Measurements from ENCODE around the gene SF3B3.
"Not testable (repeated sequence)": the region's sequence is repeated elsewhere in the genome, so short reads cannot be mapped to it uniquely, and the experiment has no call there.

The SF3B3 gene

DNA sequence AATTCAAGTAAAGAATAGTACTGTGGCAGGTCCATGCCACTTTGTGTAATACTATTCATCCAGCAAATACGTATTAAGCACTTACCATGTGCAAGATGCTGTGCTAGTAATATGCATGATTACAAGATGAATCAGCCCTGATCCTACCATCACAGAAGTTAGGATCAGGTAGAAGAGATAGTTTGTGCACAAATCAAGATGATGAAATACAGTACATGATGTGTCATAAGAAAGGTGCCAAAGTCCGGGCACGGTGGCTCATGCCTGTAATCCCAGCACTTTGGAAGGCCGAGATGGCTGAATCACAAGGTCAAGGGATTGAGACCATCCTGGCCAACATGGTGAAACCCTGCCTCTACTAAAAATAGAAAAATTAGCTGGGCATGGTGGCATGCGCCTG lies 11.2 kb upstream of the SF3B3 start:
- DNase-seq, result no peak

DNA sequence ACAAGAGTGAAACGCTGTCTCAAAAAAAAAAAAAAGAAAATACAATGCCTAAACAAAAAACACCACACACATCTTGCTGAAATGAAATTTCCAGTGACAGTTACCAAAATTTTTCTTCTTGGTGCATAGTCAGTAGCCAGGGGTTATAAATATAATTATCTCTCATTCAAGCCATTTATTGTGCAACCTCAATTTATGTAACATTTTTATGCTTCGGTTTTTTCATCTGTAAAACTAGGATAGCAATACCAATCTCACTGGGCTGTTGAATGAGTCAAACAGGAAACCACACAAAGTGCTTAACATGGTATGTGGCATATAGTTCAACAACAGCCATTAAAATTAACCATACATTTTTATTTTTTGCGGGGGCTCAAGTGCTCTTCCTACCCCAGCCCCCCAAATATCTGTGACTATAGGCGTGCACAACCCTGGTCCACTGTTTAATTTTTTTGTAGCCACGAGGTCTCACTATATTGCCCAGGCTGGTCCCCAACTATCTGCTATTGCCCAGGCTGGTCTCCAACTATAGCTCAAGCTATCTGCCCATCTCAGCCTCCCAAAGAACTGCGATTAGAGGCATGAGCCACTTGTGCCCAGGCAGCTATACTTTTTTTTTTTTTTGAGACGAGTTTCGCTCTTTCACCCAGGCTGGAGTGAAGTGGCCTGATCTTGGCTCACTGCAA lies 2.9 kb upstream of the SF3B3 start:
- no peak for DNase-seq

DNA sequence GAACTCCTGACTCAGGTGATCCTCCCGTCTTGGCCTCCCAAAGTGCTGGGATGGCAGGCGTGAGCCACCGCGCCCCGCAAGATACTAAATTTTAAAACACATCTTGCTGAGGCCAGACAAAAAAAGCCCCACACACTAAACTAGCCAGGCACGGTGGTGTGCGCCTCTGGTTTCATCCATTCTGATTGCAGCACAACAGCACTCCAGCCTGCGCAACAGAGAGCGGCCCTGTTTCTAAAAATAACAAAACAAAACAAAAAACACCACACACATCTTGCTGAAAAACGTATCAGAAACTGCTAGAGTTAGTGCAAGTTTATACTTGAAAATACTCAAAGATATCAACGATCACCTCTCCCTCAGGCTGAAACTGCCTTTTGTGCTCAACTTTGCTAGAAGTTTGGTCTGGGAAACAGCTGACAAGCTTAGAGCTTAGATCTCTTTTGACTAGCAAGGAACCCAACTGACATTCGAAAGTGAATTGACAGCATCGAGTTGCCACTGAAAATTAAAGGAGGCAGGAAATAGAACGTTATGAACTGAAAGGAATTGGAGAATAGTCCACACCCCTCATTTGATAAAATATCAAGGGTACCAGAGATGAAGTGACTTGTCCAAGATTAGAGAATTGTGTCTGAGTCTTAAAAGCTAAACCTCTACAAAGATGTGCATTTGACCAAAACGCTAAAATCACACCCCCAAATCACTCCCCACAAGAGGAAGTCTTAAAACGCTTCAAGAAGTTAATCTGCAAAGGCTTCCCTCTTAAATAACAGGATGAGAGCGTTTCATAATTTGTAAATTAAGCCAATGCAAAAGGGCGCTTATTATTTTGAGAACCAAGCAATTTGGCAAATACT lies 1.2 kb upstream of the SF3B3 start:
- no peak for DNase-seq

- peak; percentile 92 for DNase-seq
Measured at GRCh38 chr16:70523076-70523742, 407 bp upstream of the SF3B3 start, which contains the start of gene COG4. Gene COG4, minus strand, starts transcription at chr16:70523554. Its CDS starts 11 bp downstream, at chr16:70523543.

GRCh38 chr16:70524399-70524825 lies 796 bp downstream of the SF3B3 start:
- peak; percentile 64 for DNase-seq

- DNase-seq, result no peak
Measured at GRCh38 chr16:70526403-70526802, 2.8 kb downstream of the SF3B3 start.

DNA sequence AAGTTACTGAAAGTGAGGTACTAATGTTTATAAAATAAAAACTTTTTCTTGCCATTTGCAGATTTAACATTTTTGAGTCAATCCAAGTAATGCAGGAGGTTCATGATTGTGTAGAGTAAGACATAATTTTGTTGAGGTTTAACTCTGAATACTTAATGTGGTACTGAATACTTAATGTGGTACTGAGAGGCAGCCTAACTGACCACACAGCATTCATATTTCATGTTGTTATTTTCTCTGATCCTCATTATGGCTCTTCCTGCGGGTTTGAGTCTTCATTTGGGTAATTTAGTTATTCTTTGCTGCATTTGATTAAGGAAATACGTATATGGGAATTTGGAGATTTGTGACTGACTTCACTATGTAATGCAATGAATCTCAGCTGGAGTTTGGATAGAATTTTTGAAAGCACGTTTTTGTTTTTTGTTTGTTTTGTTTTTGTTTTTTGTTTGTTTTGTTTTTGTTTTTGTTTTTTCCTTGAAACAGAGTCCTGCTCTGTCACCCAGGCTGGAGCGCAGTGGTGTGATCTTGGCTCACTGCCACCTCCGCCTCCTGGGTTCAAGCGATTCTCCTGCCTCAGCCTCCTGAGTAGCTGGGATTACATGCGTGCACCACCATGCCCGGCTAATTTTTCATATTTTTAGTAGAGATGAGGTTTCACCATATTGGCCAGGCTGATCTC lies 3.8 kb downstream of the SF3B3 start:
- DNase-seq, result no peak

DNA sequence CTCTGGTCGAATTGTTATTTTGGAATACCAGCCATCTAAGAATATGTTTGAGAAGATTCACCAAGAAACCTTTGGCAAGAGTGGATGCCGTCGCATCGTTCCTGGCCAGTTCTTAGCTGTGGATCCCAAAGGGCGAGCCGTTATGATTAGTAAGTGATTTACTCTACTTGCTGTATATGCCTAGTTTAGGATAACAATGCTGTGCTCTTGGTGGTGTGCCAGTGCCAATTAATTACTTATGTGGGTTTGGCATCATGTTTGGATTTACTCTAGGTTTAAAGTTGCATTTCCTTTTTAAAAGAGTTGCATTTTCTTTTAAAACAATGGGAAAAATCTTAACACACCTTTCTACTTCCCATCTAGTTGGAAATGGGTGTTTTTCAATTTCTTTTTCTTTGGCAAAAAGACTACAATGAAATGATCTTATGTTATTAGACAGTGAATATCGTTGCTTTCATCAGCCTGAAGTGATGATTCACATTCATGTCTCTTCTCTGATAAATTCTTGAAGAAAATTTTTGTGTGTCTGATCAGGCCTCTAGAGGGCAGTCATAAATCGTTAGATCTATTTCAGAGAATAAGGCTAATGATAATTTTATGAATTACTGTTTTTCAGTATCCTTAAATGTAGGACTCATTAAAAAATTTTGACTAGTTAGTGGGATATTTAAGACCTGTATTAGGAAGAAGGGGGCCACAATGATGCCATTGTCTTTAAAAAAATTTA lies 5.6 kb downstream of the SF3B3 start:
- peak; percentile 18 for DNase-seq

GRCh38 chr16:70529954-70530353 lies 6.3 kb downstream of the SF3B3 start:
- not testable (repeated sequence) for DNase-seq

DNA sequence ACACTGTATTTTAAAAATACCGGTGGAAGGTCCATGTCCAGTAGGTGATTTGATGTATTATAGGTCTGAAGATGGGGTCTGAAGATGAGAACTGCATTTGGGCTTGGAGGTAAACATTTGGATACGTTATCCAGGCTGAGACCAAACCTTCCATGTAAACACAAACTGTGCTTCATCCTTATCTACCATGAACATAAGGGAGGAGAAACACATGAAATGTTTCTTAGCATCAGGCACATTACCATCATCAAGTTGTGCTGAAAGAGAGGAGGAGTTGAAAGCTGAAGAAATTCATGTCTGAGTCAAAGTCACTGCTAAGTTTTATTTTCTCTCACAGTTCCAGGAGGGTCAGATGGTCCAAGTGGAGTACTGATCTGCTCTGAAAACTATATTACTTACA lies 11.4 kb downstream of the SF3B3 start:
- no peak for DNase-seq

DNA sequence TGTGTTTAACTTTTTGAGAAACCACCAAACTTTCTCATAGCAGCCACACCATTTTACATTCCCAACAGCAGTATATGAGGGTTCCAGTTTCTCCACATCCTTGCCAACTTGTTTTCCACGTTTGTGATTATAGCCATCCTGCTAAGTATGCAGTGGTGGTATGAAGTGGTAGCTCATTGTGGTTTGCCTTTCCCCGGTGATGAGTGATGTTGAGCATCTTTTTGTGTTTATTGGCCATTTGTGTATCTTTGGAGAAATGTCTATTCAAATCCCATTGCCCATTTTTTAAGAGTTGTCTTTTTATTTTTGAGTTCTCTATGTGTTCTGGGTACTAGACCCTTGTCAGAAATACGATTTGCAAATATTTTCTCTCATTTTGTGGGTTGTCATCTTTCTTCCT lies 17.4 kb downstream of the SF3B3 start:
- no peak for DNase-seq

- no peak for DNase-seq
Measured at GRCh38 chr16:70544548-70544947, 20.9 kb downstream of the SF3B3 start.

GRCh38 chr16:70548936-70549335 lies 25.3 kb downstream of the SF3B3 start:
- DNase-seq, result no peak

DNA sequence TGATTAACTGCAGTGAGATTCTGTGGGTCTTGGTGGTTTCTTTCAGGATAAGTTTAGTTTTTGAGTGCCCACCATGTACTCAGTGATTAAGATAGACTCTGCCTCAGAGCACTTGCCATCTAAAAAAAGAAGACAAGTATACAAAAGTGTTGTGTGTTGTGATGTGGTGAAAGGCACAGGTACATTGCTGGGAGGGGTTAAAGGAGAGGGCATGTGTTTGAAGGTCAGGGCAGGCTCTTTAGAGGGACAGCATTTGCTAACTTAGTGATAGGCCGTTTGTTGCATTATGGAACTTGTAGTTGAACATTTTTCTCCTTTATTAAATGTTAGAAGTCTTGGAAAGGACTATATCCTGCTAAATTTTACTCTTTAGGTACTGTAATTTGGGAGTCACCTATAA lies 26.5 kb downstream of the SF3B3 start:
- no peak for DNase-seq

GRCh38 chr16:70551788-70552187 lies 28.2 kb downstream of the SF3B3 start:
- no peak for DNase-seq

- no peak for DNase-seq
Measured at GRCh38 chr16:70552675-70553074, 29.1 kb downstream of the SF3B3 start.

DNA sequence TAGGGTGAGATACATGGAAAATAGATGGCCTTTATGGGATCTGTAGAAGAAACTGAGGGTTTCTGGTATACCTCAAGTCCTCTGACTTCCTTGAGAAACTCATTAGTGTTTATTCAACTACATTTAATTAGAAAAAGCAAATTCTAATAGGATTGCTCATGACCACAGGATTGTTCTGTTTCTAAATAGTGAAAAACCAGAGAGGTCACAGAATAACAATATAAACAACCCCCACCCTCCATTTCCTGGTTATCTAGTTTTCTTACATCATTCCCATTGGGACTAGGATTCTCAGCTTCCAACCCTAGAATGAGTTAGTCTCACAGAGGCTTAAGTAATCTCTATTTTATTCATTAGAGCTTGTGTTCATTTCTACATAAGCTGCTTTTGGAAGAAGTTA lies 30.0 kb downstream of the SF3B3 start:
- no peak for DNase-seq

- no peak for DNase-seq
Measured at GRCh38 chr16:70556063-70556462, 32.4 kb downstream of the SF3B3 start.

DNA sequence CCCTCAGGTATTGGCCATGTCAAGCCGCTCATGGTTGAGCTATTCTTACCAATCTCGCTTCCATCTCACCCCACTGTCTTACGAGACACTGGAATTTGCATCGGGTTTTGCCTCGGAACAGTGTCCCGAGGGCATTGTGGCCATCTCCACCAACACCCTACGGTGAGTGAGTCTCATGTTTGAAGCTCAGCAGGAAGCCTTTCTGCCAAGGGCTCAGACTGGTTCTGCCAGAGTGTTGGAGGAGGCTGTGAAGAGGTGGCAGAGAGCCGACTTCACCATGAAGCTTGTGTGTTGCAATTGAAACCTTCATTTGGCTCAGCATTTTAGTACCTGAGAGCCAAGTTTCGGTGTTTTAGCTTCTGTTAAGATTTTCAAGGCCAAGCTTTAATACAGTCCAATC lies 38.0 kb downstream of the SF3B3 start:
- DNase-seq, result no peak

- no peak for DNase-seq
Measured at GRCh38 chr16:70563636-70564035, 40.0 kb downstream of the SF3B3 start.

DNA sequence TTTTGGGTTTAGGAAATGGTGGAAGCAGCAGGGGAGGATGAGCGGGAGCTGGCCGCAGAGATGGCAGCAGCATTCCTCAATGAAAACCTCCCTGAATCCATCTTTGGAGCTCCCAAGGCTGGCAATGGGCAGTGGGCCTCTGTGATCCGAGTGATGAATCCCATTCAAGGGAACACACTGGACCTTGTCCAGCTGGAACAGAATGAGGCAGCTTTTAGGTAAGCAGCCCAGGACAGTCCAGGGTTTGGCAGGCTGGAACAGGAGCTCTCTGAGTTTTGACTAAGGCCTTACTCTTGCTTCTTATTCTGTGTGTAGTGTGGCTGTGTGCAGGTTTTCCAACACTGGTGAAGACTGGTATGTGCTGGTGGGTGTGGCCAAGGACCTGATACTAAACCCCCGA lies 41.4 kb downstream of the SF3B3 start:
- DNase-seq, result no peak

DNA sequence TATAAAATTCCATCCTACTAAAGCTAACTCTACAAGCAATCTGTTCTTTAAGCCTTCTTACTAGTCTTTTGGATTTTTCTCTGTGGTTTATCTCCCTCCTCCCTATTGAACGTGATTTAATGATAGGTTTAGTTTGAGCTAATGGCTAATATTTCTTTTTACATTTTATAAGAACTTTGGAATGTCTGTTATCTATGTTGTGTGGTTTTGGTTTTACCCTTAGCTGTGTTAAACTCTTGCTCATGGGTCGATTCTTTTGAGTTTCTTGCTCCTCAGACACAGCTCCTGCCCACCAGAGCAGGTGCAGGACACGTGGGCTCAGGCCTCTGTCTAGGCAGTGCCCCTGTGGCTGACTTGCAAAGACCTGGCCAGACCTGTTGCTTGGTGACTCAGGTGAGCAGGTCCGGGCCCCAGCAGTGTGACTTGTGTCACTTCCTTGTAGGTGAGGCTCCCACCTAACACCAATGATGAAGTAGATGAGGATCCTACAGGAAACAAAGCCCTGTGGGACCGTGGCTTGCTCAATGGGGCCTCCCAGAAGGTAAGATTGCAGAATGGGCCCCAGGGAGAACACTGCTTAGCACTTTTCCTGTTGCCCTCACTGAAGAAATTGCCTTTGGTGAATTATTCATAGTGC lies 45.1 kb downstream of the SF3B3 start:
- DNase-seq, result no peak
